Measurements from ENCODE around the gene SOX14. TPM values are rescaled to one million over a fixed set of nuclear protein-coding genes. Genes with fewer than 3 reads are reported as not detected.

The SOX14 gene
- total RNA-seq, 1 experiment from 2014 or later = not detected

GRCh38 chr3:137743608-137744007 lies 20.5 kb upstream of the SOX14 start:
- Histone ChIP-seq H3K27ac (ENCODE audit: low read depth, low read length) (no peak overlapping the region), H4K20me1 (ENCODE audit: insufficient read depth) (no peaks in the 10 kb centered on the region), H3K79me2 (ENCODE audit: insufficient read depth, low read length) (no peaks in the 10 kb centered on the region), H3K36me3 (ENCODE audit: control insufficient read depth in 1 of 2, insufficient read depth in 2 of 2, low read length in 2 of 2) (no peaks in the 10 kb centered on the region), H3K9ac (ENCODE audit: low read length) (no peak overlapping the region), H3K4me3 (replicated peaks in 1 of 2; ENCODE audit: low read depth in 1 of 2, low read length in 2 of 2) (no peak overlapping the region), H3K9me3 (ENCODE audit: control insufficient read depth in 1 of 2, insufficient read depth in 1 of 2, low read depth in 1 of 2, low read length in 2 of 2) (no peaks in the 10 kb centered on the region), H2AFZ (ENCODE audit: low read depth, low read length, poor library complexity, severe bottlenecking) (no peak overlapping the region), H3K4me1 (ENCODE audit: control insufficient read depth in 1 of 2, insufficient read depth in 2 of 2, low read length in 2 of 2) (no peaks in the 10 kb centered on the region), H3K27me3 (ENCODE audit: insufficient read depth, low read length) (peaks cover 14% of the 10 kb centered on the region; the same call in 1 of the 2 replicates), H3K9me2 (ENCODE audit: insufficient read depth) (no peaks in the 10 kb centered on the region), H3K4me2 (ENCODE audit: low read length) (no peak overlapping the region)
- DNase-seq (ENCODE audit: low read depth, low spot score) (no peak), ATAC-seq (no peak)
- ChIA-PET RAD21 (ENCODE audit: low non-redundant PET in 1 of 2, low total read pairs in 2 of 2, uncharacterized antibody in 2 of 2, unreplicated experiment in 2 of 2) (no interaction called here), CTCF (no interaction called here), POLR2A (no interaction called here)
- intact Hi-C loops (cut with micrococcal nuclease) = no loop called here
- no TSS peak for BruUV-seq (replicated peaks)
- TF ChIP-seq ELF1 (IDR thresholded peaks at IDR 0.05; ENCODE audit: borderline replicate concordance, low read depth) (no peak), EZH2phosphoT487 (IDR thresholded peaks at IDR 0.05; ENCODE audit: borderline replicate concordance) (no peak), CBX3 (IDR thresholded peaks at IDR 0.05; ENCODE audit: low read depth) (no peak), SP1 (IDR thresholded peaks at IDR 0.05; ENCODE audit: low read depth) (no peak)

GRCh38 chr3:137746808-137747207 lies 17.3 kb upstream of the SOX14 start:
- Histone ChIP-seq H2AFZ (ENCODE audit: low read depth, low read length, poor library complexity, severe bottlenecking) (no peak overlapping the region), H3K79me2 (ENCODE audit: insufficient read depth, low read length) (no peaks in the 10 kb centered on the region)
- RAD21 ChIA-PET (ENCODE audit: low non-redundant PET in 1 of 2, low total read pairs in 2 of 2, uncharacterized antibody in 2 of 2, unreplicated experiment in 2 of 2) = no interaction called here

More at GRCh38 chr3:137746808-137747207, 17.3 kb upstream of the SOX14 start:
- H3K36me3 ChIP-seq (ENCODE audit: control insufficient read depth in 1 of 2, insufficient read depth in 2 of 2, low read length in 2 of 2) = no peaks in the 10 kb centered on the region
- no TSS peak for BruUV-seq (replicated peaks)
- CTCF ChIA-PET = no interaction called here
- no peak overlapping the region for H3K9ac ChIP-seq (ENCODE audit: low read length)
- POLR2A ChIA-PET = no interaction called here
- no peaks in the 10 kb centered on the region for H3K9me3 ChIP-seq (ENCODE audit: control insufficient read depth in 1 of 2, insufficient read depth in 1 of 2, low read depth in 1 of 2, low read length in 2 of 2)
- H3K4me3 ChIP-seq (replicated peaks in 1 of 2; ENCODE audit: low read depth in 1 of 2, low read length in 2 of 2) = no peak overlapping the region
- TF ChIP-seq SIN3A (IDR thresholded peaks at IDR 0.05; ENCODE audit: low read depth) = no peak
- TF ChIP-seq POLR2AphosphoS5 (IDR thresholded peaks at IDR 0.05; ENCODE audit: low read depth, low read length) = no peak
- TF ChIP-seq CEBPB (IDR thresholded peaks at IDR 0.05; ENCODE audit: low read depth) = no peak
- no peak for TF ChIP-seq TCF7L2 (IDR thresholded peaks at IDR 0.05; ENCODE audit: borderline replicate concordance, extremely low read depth, insufficient read depth, insufficient read length)
- no peak for TF ChIP-seq REST (IDR thresholded peaks at IDR 0.05; ENCODE audit: low read depth)
- no peak for TF ChIP-seq SP1 (IDR thresholded peaks at IDR 0.05; ENCODE audit: low read depth)
- TF ChIP-seq CTCF (IDR thresholded peaks at IDR 0.05 in 2 of 3, conservative IDR thresholded peaks at IDR 0.05 in 1 of 3; ENCODE audit: borderline replicate concordance in 1 of 3, insufficient read depth in 1 of 3, low read depth in 2 of 3, low read length in 2 of 3) = no peak
- DNase-seq (ENCODE audit: low read depth, low spot score) (no peak), ATAC-seq (no peak; the same call in 1 of the 2 replicates)
- no peak overlapping the region for H3K27ac ChIP-seq (ENCODE audit: low read depth, low read length)
- no peaks in the 10 kb centered on the region for H4K20me1 ChIP-seq (ENCODE audit: insufficient read depth)
- intact Hi-C loops (cut with micrococcal nuclease) = no loop called here
- H3K9me2 ChIP-seq (ENCODE audit: insufficient read depth) = no peaks in the 10 kb centered on the region
- H3K27me3 ChIP-seq (ENCODE audit: insufficient read depth, low read length) = peaks cover 14% of the 10 kb centered on the region; the same call in 1 of the 2 replicates
- no peaks in the 10 kb centered on the region for H3K4me1 ChIP-seq (ENCODE audit: control insufficient read depth in 1 of 2, insufficient read depth in 2 of 2, low read length in 2 of 2)
- no peak overlapping the region for H3K4me2 ChIP-seq (ENCODE audit: low read length)

Data from HCT116 (cell line).